ENCODE measurements around the gene RAB22A.
"Not testable (repeated sequence)": the region's sequence is repeated elsewhere in the genome, so short reads cannot be mapped to it uniquely, and the experiment has no call there.

Gene RAB22A

DNA sequence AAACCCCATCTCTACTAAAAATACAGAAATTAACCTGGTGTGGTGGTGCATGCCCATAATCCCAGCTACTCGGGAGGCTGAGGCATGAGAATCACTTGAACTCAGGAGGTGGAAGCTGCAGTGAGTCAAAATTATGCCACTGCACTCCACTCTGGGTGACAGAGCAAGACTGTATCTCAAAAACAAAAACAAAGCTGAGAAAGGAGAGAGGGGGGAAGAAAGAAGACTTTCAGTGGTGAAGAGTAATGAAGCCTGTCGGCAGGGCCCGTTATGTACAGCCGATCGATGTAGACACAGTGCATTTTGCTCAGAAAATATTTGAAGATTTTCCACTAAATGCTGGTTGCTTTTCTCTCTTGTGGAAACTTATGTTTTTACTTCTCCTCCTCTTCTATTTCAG, 93.3 kb downstream of the RAB22A start:
- H3K4me3 Mint-ChIP-seq: no peak overlapping the region
- no peak for DNase-seq
- no peak for ATAC-seq
- H3K4me1 Mint-ChIP-seq: peaks cover 17% of the 10 kb centered on the region
- no peak overlapping the region for H3K27ac Mint-ChIP-seq
- no peaks in the 10 kb centered on the region for H3K27me3 Mint-ChIP-seq
- no peaks in the 10 kb centered on the region for H3K9me3 Mint-ChIP-seq

DNA sequence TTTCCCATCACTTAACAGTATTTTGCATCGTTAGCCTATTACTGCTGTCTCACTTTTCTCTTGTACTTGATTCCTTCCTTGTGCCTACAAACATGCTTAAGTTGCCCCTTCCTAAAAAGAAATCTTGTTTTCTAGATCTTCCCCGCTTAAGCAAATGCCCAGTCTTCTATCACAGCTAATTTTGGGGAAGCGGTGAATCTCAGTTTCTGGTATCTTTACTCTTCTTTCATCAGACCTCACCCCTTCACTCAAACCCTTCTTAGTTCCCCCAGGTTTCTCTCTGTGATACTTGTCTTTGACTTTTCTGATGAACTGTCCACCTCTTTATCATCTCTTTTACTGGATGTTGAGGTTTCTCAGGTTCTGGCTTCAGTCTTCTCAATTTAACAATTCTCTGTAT, 93.8 kb downstream of the RAB22A start:
- no peak overlapping the region for H3K4me3 Mint-ChIP-seq

DNA sequence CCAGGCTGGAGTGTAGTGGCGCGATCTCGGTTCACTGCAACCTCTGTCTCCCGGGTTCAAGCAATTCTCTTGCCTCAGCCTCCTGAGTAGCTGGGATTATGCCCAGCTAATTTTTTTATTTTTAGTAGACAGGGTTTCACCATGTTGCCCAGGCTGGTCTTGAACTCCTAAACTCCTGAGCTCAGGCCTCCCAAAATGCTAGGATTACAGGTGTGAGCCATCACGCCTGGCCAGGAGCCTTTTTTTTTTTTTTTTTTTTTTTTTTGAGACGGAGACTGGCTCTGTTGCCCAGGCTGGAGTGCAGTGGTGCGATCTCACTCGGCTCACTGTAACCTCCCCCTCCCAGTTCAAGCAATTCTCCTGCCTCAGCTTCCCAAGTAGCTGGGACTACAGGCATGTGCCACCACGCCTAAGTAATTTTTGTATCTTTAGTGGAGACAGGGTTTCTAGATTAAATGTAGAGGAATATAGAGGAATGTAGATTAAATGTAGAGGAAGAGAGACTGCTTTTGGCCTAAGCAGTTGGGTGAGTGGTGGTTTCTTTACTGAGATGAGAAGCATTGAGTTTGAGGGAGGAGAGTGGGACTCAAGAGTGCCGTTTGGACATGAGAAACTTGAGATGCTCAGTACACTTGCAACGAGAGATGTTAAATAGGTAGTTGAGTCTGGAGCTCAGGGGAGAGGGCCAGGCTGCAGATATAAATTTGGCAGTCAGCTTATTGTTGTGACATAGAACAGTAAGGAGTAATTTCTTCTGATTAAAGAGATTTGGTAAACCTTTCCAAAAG, 96.2 kb downstream of the RAB22A start:
- DNase-seq (no peak), ATAC-seq (no peak)
- peaks cover 34% of the 10 kb centered on the region for H3K4me1 Mint-ChIP-seq
- no peaks in the 10 kb centered on the region for H3K27me3 Mint-ChIP-seq
- no peaks in the 10 kb centered on the region for H3K9me3 Mint-ChIP-seq
- no peak overlapping the region for H3K27ac Mint-ChIP-seq
- H3K4me3 Mint-ChIP-seq: no peak overlapping the region

More for the DNA sequence above, 93.8 kb downstream of the RAB22A start:
- H3K27me3 Mint-ChIP-seq: no peaks in the 10 kb centered on the region
- H3K9me3 Mint-ChIP-seq: no peaks in the 10 kb centered on the region
- peaks cover 18% of the 10 kb centered on the region for H3K4me1 Mint-ChIP-seq
- no peak overlapping the region for H3K27ac Mint-ChIP-seq
- ATAC-seq: no peak
- no peak for DNase-seq

DNA sequence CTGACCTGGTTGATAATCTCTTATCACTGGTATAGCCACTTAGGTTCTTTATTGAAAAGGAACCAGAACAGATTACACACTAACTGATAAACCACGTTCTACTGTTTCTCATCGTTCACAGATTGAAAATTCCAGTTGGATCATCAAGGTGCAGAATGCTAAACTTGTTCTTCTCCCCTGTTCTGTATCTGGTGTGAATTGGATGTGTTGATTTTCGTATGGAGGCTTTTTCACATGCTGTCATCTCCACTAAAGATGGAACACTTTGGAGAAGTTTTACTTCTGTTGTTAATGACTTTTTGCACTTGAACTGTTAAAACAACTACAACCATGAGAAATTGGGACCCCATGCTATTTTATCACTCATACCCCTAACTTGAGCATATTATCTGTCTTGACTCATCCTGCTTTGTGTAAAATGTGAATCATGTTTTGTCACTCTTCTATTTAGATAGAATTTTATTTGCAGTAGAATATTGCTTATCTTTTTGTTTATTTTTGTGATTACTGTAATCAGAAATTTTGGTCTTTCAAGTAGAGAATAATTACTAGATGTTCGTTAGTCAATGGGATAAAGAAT, 97.0 kb downstream of the RAB22A start:
- no peaks in the 10 kb centered on the region for H3K27me3 Mint-ChIP-seq
- DNase-seq (no peak), ATAC-seq (no peak)
- H3K27ac Mint-ChIP-seq: no peak overlapping the region
- H3K4me1 Mint-ChIP-seq: peaks cover 35% of the 10 kb centered on the region
- H3K4me3 Mint-ChIP-seq: no peak overlapping the region
- no peaks in the 10 kb centered on the region for H3K9me3 Mint-ChIP-seq

DNA sequence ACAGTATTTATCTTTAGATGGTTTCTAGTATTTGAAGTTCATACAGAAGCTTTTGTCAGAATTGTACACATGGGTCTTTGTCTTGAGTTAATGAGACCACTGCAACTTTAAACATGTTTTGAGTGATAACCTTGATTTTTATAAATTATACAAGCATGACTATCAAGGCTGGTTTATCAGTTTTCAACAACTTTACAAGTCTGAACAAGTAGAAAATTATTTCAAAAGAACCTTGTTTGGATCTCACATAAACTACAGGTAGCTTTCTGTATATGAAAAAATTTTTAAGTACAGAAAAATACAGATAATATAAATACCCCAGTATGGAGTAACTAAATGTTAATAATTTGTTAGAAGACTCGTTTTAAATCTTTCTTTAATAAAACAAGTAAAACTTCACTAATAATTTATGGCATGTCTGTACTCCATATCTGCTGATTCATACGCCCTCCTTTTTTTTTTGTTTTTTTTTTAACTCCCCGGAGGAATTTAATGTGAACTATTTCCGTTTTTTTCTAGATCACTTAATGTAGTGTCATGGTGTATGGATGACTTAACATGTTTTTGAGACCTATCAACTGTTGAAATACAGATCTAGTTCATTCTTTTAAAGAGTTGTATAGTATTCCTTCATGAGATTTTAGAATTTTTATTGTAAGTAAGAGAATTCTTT, 97.8 kb downstream of the RAB22A start:
- H3K27ac Mint-ChIP-seq: peak overlapping the region in 1 of 2 donors; percentile 86
- ATAC-seq (no peak), DNase-seq (no peak)
- H3K27me3 Mint-ChIP-seq: no peaks in the 10 kb centered on the region
- peaks cover 35% of the 10 kb centered on the region for H3K4me1 Mint-ChIP-seq
- H3K9me3 Mint-ChIP-seq: no peaks in the 10 kb centered on the region
- H3K4me3 Mint-ChIP-seq: no peak overlapping the region

DNA sequence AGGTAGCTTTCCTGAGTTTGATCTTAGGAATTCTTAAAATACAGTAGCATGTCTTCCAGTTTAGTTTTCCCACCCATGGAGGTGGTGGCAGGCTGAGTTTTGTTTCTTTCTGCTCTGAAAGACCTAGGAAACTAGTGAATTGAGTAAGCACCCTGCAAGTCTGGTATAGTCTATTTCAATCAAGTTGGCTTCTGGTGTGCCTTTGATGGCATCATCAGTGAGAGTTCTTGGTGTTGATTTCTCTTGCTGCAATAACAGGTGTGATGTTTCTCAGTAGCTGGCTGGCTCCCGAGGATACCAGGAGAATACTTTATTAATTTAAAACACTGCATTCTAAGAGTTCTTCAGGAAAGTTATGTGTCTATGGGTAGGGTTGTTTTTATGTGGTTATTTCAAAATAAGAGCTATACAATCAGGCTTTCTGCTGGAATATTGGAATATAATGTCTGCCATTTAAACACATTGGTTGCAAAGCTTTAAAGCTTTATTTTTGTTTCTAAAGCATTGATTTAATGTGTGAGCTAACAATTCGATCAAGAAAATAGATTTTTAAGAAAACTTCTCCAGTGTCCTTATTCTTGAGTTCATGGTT, 98.5 kb downstream of the RAB22A start:
- Mint-ChIP-seq H3K4me1 (peaks cover 35% of the 10 kb centered on the region), H3K27me3 (no peaks in the 10 kb centered on the region), H3K9me3 (no peaks in the 10 kb centered on the region), H3K4me3 (peak overlapping the region; percentile 54 to 70), H3K27ac (peak overlapping the region; percentile 61 to 86)
- ATAC-seq (peak; percentile 98), DNase-seq (peak; percentile 19 to 28)

DNA sequence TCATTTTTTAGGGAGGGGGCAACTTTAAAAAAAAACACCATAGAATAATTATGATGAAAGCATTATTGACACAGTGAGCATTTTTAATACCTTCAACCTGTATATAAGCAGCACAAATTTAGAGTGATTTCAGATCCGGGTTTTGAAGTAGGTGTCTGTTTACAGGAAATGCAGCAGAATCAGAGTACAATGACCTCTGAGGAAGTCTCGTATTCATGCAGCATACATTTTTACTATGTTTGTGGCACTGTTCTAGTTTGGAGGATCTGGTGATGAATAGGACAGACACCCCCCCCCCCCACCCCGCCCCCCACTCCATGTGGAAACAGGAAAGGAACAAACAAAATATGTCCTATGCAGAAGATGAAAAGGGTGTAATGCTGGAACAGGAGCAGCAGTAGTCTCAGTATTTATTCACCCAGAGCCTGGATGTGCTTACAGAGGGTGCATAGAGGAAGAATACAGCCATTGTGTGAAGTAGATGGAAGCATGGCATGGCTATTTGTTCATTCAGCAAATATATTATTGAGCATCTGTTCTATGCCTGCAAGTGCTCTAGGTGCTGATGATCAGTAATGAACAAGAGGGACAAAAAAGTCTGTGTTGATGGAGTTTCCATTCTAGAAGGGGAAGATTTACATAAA, 99.2 kb downstream of the RAB22A start:
- H3K27me3 Mint-ChIP-seq: no peaks in the 10 kb centered on the region
- no peaks in the 10 kb centered on the region for H3K9me3 Mint-ChIP-seq
- no peak for DNase-seq
- peaks cover 35% of the 10 kb centered on the region for H3K4me1 Mint-ChIP-seq
- peak overlapping the region; percentile 38 to 61 for H3K27ac Mint-ChIP-seq
- peak overlapping the region; percentile 54 to 70 for H3K4me3 Mint-ChIP-seq
- ATAC-seq: peak; percentile 58

DNA sequence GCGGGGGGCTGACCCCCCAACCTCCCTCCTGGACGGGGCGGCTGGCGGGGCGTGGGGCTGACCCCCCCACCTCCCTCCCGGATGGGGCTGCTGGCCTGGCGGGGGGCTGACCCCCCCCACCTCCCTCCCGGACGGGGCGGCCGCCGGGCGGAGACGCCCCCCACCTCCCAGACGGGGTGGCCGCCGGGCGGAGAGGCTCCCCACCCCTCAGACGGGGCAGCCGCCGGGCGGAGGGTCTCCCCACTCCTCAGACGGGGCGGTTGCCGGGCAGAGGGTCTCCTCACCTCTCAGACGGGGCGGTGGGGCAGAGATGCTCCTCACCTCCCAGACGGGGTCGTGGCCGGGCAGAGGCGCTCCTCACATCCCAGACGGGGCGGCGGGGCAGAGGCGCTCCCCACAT, 104.7 kb downstream of the RAB22A start:
- H3K27ac Mint-ChIP-seq, DNase-seq, H3K27me3 Mint-ChIP-seq, H3K9me3 Mint-ChIP-seq, H3K4me3 Mint-ChIP-seq: not testable (repeated sequence)
- ATAC-seq: peak; percentile 55
- peaks cover 37% of the 10 kb centered on the region for H3K4me1 Mint-ChIP-seq

DNA sequence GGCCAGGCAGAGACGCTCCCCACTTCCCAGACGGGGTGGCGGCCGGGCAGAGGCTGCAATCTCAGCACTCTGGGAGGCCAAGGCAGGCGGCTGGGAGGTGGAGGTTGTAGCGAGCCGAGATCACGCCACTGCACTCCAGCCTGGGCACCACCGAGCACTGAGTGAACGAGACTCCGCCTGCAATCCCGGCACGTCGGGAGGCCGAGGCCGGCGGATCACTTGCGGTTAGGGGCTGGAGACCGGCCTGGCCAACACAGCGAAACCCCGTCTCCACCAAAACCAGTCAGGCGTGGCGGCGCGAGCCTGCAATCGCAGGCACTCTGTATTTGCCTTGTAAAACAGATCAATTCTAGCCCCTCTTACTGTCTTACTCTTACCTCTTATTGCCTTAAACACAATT, 105.3 kb downstream of the RAB22A start:
- H3K4me1 Mint-ChIP-seq: peaks cover 36% of the 10 kb centered on the region
- not testable (repeated sequence) for H3K9me3 Mint-ChIP-seq, H3K27ac Mint-ChIP-seq, H3K27me3 Mint-ChIP-seq, H3K4me3 Mint-ChIP-seq, DNase-seq, ATAC-seq

DNA sequence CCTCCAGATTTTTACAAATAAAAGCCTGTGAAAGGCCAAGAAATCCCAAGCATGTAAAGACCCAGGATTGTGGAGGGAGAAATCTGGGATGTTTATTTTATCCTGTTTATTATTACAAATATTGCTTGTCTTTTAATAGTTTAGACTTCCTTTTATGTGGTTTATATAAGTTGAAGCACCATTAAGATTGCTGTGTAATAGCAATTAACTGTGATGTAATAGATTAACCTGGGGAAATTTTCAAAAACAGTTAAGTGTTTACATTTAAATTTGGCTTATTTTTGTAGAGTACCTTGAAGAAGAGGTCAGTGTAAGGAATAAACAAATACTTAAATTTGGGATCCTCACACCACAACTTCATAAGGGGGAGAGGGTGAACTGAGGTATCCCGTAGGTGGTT, 106.5 kb downstream of the RAB22A start:
- H3K9me3 Mint-ChIP-seq: no peaks in the 10 kb centered on the region
- H3K4me1 Mint-ChIP-seq: peaks cover 26% of the 10 kb centered on the region
- H3K4me3 Mint-ChIP-seq: no peak overlapping the region
- H3K27ac Mint-ChIP-seq: no peak overlapping the region
- ATAC-seq: no peak
- no peaks in the 10 kb centered on the region for H3K27me3 Mint-ChIP-seq
- no peak for DNase-seq

DNA sequence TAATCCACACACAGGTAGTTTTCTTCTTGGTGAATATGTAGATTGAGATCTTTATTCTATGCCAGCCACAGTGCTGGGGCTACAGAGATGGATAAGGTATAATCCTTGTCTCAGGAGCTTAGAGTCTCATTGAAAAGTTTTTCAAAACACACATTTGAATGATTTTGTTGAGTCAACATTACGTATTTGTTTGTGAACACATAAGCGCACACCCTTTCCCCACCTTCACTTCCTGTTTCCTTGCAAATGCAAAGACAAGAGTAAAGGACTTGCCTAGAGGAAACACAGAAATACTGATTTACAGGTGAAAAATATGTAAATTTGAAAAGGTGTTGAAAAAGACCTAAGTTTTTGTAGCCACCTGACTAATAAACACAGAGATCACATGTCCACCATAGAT, 107.3 kb downstream of the RAB22A start:
- H3K4me3 Mint-ChIP-seq: no peak overlapping the region
- DNase-seq (no peak), ATAC-seq (no peak)
- peak overlapping the region; percentile 2 to 13 for H3K27ac Mint-ChIP-seq
- H3K9me3 Mint-ChIP-seq: no peaks in the 10 kb centered on the region
- H3K4me1 Mint-ChIP-seq: peaks cover 26% of the 10 kb centered on the region
- H3K27me3 Mint-ChIP-seq: no peaks in the 10 kb centered on the region
